K562 (cell line): ENCODE measurements around the gene SPINT1.

Experiments used
- ARID3A ChIP-seq: IDR thresholded peaks from 2 replicates; pipeline ENCODE4 v1.6.1; 2012; ENCODE audit warnings: low read depth, low read length, improper control_type of control experiment, borderline replicate concordance
- POLR2A ChIP-seq: fragments of 450-650 bp; conservative IDR thresholded peaks from 2 replicates; pipeline ENCODE4 v1.6.1; 2016

DNA sequence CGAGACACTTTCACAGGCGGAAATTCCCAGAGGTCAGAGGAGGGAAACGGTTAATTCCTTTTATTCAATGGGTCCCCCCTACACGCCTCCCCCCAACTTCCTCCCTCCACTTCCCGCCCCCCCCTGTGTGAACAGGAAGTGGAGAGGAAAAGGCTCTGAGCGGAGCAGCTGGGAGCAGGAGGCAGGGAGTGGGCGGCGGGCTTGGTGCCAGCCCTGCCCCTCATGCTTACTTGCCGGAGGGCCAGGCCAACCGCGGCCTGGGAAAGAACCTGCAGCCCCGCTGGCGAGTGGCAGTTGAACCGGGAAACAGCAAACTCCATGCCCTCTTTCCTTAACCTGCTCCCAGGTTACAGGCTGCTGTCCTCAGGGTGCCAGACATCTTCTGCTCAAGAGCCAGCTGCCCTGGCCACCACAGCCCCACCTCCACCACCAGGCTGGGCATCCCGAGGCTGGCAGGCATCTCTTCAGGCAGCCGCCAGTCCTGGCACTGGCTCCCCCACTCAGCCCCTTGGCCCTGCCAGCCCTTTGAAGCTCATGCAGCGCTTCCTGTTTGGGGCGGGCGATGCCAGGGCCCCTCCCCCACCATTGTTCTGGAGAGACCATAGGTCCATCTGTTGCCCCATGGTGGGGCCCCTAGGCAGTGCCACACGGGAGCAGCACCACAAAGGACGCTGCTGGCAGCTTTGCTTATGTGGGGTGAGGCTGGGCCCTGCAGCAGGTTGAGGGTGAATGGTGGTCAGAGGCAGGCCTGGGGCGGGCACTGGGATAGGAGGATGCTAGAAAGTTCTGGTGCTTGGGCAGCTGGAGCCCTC is 63.3 kb downstream of the SPINT1 start:
- no peak for TF ChIP-seq POLR2A
- no peak for TF ChIP-seq ARID3A
